ENCODE results near the gene NR2C1.

- TF ChIP-seq POLR2AphosphoS5 (IDR thresholded peaks at IDR 0.05; ENCODE audit: low read depth, low read length) = no peak
- no peak for TF ChIP-seq RAD21 (IDR thresholded peaks at IDR 0.05 in 1 of 2, conservative IDR thresholded peaks at IDR 0.05 in 1 of 2; ENCODE audit: low read depth in 2 of 2, low read length in 2 of 2)
- no peak for TF ChIP-seq CTCF (IDR thresholded peaks at IDR 0.05; ENCODE audit: control extremely low read depth in 1 of 3, insufficient read depth in 1 of 3, low read depth in 1 of 3, low read length in 3 of 3)
- TF ChIP-seq ZNF274 (IDR thresholded peaks at IDR 0.05; ENCODE audit: borderline replicate concordance, extremely low read depth, low read length) = no peak
- TF ChIP-seq GABPA (IDR thresholded peaks at IDR 0.05; ENCODE audit: borderline replicate concordance, insufficient read depth, low read length) = no peak
- TF ChIP-seq RFX5 (IDR thresholded peaks at IDR 0.05; ENCODE audit: borderline replicate concordance, low read depth, low read length) = no peak
- TF ChIP-seq JUN (IDR thresholded peaks at IDR 0.05; ENCODE audit: low read depth, low read length) = no peak
- TF ChIP-seq USF2 (IDR thresholded peaks at IDR 0.05; ENCODE audit: low read length) = no peak
- TF ChIP-seq POLR2A (IDR thresholded peaks at IDR 0.05; ENCODE audit: control extremely low read depth in 1 of 2, low read depth in 2 of 2, low read length in 2 of 2) = no peak
These were observed 33.9 kb upstream of the NR2C1 start for GRCh38 chr12:95107362-95107761.
